HepG2 (cell line): ENCODE measurements around the gene LHPP. TPM values are rescaled to one million over a fixed set of nuclear protein-coding genes. Genes with fewer than 3 reads are reported as not detected.

Source experiments
- ATAC-seq: fragments of 200-7000 bp; cut with Tn5 transposase; 3 replicates; pipeline ENCODE4 v1.9.1; 2020; ENCODE audit warnings: mild to moderate bottlenecking, moderate library complexity
- BruUV-seq: library from RNA; stranded (reverse); fragments of 400-500 nt; replicated peaks from 2 replicates; lab custom pipeline; 2021; lab: Mats Ljungman, UMichigan
- CTCF ChIA-PET: fragments of 300-600 bp; formaldehyde crosslinking; extraction: SDS; loops from one replicate; lab custom pipeline; 2021; ENCODE audit warnings: low total read pairs, inconsistent platforms, low intra/inter-chr PET ratio; lab: Yijun Ruan, JAX
- POLR2A ChIA-PET: fragments of 350-600 bp; sonication (Branson Sonifier 250); formaldehyde crosslinking; loops from one replicate; lab custom pipeline; 2020; ENCODE audit warnings: antibody characterized with exemption, inconsistent platforms; lab: Yijun Ruan, JAX
- DNase-seq: peaks from one replicate; pipeline ENCODE4 v3.0.0-alpha.2; 2015; ENCODE audit warnings: low spot score
- FAIRE-seq: peaks from 3 replicates; lab custom pipeline; 2011; peaks lifted over from hg19 to GRCh38; lab: Jason Lieb, UNC
- H2AFZ ChIP-seq: one replicate; pipeline ENCODE4 v1.6.1; 2011; ENCODE audit warnings: low read length, inconsistent platforms
- H3K27ac ChIP-seq: fragments of 300-600 bp; 3 replicates; pipeline ENCODE4 v1.8.0; 2011; ENCODE audit warnings: mixed run types, mild to moderate bottlenecking, mixed read lengths, low read length, inconsistent platforms; ENCODE audit not compliant: insufficient read depth; ENCODE audit errors: extremely low read length
- H3K27me3 ChIP-seq, 2 experiments: fragments of 200-600 bp in 1 of 2; 2 replicates in 1 of 2; 3 replicates in 1 of 2; pipeline versions ENCODE4 v1.6.0 to v1.8.0; 2011; ENCODE audit warnings: low read length in 2 of 2, mild to moderate bottlenecking in 2 of 2, moderate library complexity in 2 of 2, inconsistent platforms in 1 of 2; ENCODE audit not compliant: insufficient read depth in 2 of 2, control insufficient read depth in 1 of 2
- H3K36me3 ChIP-seq, 2 experiments: fragments of 200-600 bp in 1 of 2; replicated peaks in 1 of 2; 2 replicates in 1 of 2; 3 replicates in 1 of 2; pipeline versions ENCODE4 v1.5.1 to v1.8.0; 2011; ENCODE audit warnings: low read length in 2 of 2, inconsistent platforms in 1 of 2; ENCODE audit not compliant: insufficient read depth in 2 of 2, control insufficient read depth in 1 of 2
- H3K4me1 ChIP-seq: 2 replicates; pipeline ENCODE4 v1.5.1; 2012; ENCODE audit warnings: low read length, inconsistent platforms; ENCODE audit not compliant: insufficient read depth
- H3K4me2 ChIP-seq: 2 replicates; pipeline ENCODE4 v1.6.0; 2011; ENCODE audit warnings: low read depth, low read length, inconsistent platforms
- H3K4me3 ChIP-seq, 3 experiments: fragments of 200-600 bp in 1 of 3; sonication (generic), shearing (Covaris generic) in 1 of 3; replicated peaks in 1 of 3; 2 replicates each; pipeline ENCODE4 v1.5.1; 2011 to 2016; ENCODE audit warnings: low read length in 3 of 3, inconsistent platforms in 2 of 3, low read depth in 2 of 3, mild to moderate bottlenecking in 2 of 3, control low read depth in 1 of 3, mixed read lengths in 1 of 3; ENCODE audit not compliant: insufficient read depth in 1 of 3
- H3K79me2 ChIP-seq: one replicate; pipeline ENCODE4 v1.6.1; 2011; ENCODE audit warnings: low read length, inconsistent platforms; ENCODE audit not compliant: insufficient read depth
- H3K9ac ChIP-seq: 2 replicates; pipeline ENCODE4 v1.6.0; 2011; ENCODE audit warnings: mild to moderate bottlenecking, low read depth, low read length, inconsistent platforms; ENCODE audit not compliant: insufficient read depth
- H3K9me3 ChIP-seq: 2 replicates; pipeline ENCODE4 v1.5.1; 2012; ENCODE audit warnings: mild to moderate bottlenecking, low read length
- H4K20me1 ChIP-seq: 2 replicates; pipeline ENCODE4 v1.6.0; 2011; ENCODE audit warnings: inconsistent platforms, mild to moderate bottlenecking, low read length, moderate library complexity; ENCODE audit not compliant: insufficient read depth
- KAT8 ChIP-seq: IDR thresholded peaks from 2 replicates; pipeline ENCODE4 v1.6.1; 2016; ENCODE audit warnings: missing genetic modification reagents, missing compliant biosample characterization
- REST ChIP-seq, 2 experiments: IDR thresholded peaks; 2 replicates each; pipeline ENCODE4 v1.6.1; 2011 to 2012; ENCODE audit warnings: low read length in 2 of 2, borderline replicate concordance in 1 of 2, low read depth in 1 of 2, mild to moderate bottlenecking in 1 of 2, moderate library complexity in 1 of 2
- RORA ChIP-seq: sonication (generic); formaldehyde crosslinking; IDR thresholded peaks from 2 replicates; pipeline ENCODE4 v1.5.0; 2020; ENCODE audit warnings: mild to moderate bottlenecking, missing genetic modification reagents, moderate library complexity
- SMAD1 ChIP-seq: sonication (generic); formaldehyde crosslinking; IDR thresholded peaks from 2 replicates; pipeline ENCODE4 v1.4.0; 2020; ENCODE audit warnings: missing genetic modification reagents, low read depth, mild to moderate bottlenecking, borderline replicate concordance
- ZNF143 ChIP-seq: sonication (generic); formaldehyde crosslinking; IDR thresholded peaks from 2 replicates; pipeline ENCODE4 v1.4.0; 2020; ENCODE audit warnings: missing genetic modification reagents
- ZNF280B ChIP-seq: sonication (generic); formaldehyde crosslinking; IDR thresholded peaks from 2 replicates; pipeline ENCODE4 v1.5.0; 2020; ENCODE audit warnings: missing genetic modification reagents, mild to moderate bottlenecking, borderline replicate concordance
- ZNF749 ChIP-seq: sonication (generic); formaldehyde crosslinking; IDR thresholded peaks from 2 replicates; pipeline ENCODE4 v1.8.0; 2022; ENCODE audit warnings: mild to moderate bottlenecking, missing genetic modification reagents, moderate library complexity, borderline replicate concordance
- WGBS: methylation state at CpG from one replicate; pipeline ENCODE4 v1.1.6; 2017; ENCODE audit warnings: low lambda C conversion rate; 5-methylcytosine and 5-hydroxymethylcytosine counted together
- in situ Hi-C: cut with HindIII; loops from 2 replicates; pipeline ENCODE4 v1.10.0; 2017; ENCODE audit warnings: low pct_unique_long_range_greater_than_20kb; ENCODE audit not compliant: extremely low pct_ligation_motif_present
- intact Hi-C: fragments of 100-400 bp; cut with micrococcal nuclease; formaldehyde crosslinking; loops from one replicate; pipeline ENCODE4 v1.10.0; 2022; ENCODE audit not compliant: unreplicated experiment
- polyA plus RNA-seq, 8 experiments: library from polyadenylated mRNA; depleted of rRNA in 3 of 8; stranded (reverse) in 7 of 8; unstranded in 1 of 8; fragments of >200 nt; fragmentation: Illumina TruSeq in 4 of 8; extraction: Trizol in 4 of 8; gene quantifications; 2 replicates each; pipeline versions ENCODE4 v1.2.1 to v1.2.3, GENCODE V29; 2011 to 2016; ENCODE audit warnings: low read depth in 4 of 8, missing spikeins in 1 of 8, mixed read lengths in 1 of 8; ENCODE audit not compliant: insufficient read depth in 1 of 8
- total RNA-seq, 5 experiments: library from RNA; depleted of rRNA; stranded (reverse); fragments of >200 nt; fragmentation: Illumina TruSeq; extraction: Trizol; gene quantifications; 2 replicates each; pipeline ENCODE4 v1.2.3, GENCODE V29; 2016; ENCODE audit warnings: low read depth in 1 of 5
- TF ChIP-seq, protein P1 (sequence below): sonication (generic); formaldehyde crosslinking; IDR thresholded peaks from 2 replicates; pipeline ENCODE4 v1.4.0; 2020; ENCODE audit warnings: mild to moderate bottlenecking, missing genetic modification reagents

The LHPP gene
- total and polyA plus RNA-seq, 2 of the 13 experiments (the other 11 are each of a cell fraction or from before 2014, with no cell fraction given): 5.2 to 13.1 TPM

GRCh38 chr10:124414076-124414475 lies 47.5 kb upstream of the LHPP start:
- H3K4me3 ChIP-seq: no peak overlapping the region
- H3K9me3 ChIP-seq: no peaks in the 10 kb centered on the region
- intact Hi-C loops (no loop called here), in situ Hi-C loops (no loop called here)
- DNase-seq: no peak
- no peak overlapping the region for H3K9ac ChIP-seq
- H3K27ac ChIP-seq: no peak overlapping the region
- no peak overlapping the region for H2AFZ ChIP-seq
- no peaks in the 10 kb centered on the region for H3K27me3 ChIP-seq
- ChIA-PET POLR2A (no interaction called here), CTCF (no interaction called here)
- 97% methylated on average over 4 of the region's 4 CpGs for WGBS
- H3K4me2 ChIP-seq: no peak overlapping the region
- H3K4me1 ChIP-seq: peaks cover 39% of the 10 kb centered on the region
- BruUV-seq: no TSS peak
- FAIRE-seq: no peak
- H3K79me2 ChIP-seq: peaks cover 40% of the 10 kb centered on the region
- H4K20me1 ChIP-seq: peaks cover 30% of the 10 kb centered on the region
- H3K36me3 ChIP-seq: peaks cover 4 to 27% of the 10 kb centered on the region in 2 experiments; a peak in 4 of 5 replicates
- no peak for ATAC-seq
- TF ChIP-seq RORA (no peak), ZNF143 (CRISPR knock-in tag) (no peak), ZNF749 (no peak), ZNF280B (CRISPR knock-in tag) (no peak), REST (IDR thresholded peaks at IDR 0.05; ENCODE audit: borderline replicate concordance in 1 of 2, low read depth in 1 of 2, low read length in 2 of 2) (no peak), SMAD1 (CRISPR knock-in tag) (no peak), KAT8 (CRISPR knock-in tag) (no peak)
- TF ChIP-seq, protein P1, sequence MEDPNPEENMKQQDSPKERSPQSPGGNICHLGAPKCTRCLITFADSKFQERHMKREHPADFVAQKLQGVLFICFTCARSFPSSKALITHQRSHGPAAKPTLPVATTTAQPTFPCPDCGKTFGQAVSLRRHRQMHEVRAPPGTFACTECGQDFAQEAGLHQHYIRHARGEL (CRISPR knock-in tag): no peak
